Central memory CD8-positive, alpha-beta T cell (primary cell): ENCODE data around the gene SSX2IP.
"Not testable (repeated sequence)": the region's sequence is repeated elsewhere in the genome, so short reads cannot be mapped to it uniquely, and the experiment has no call there.

Source experiments
- ATAC-seq: fragments of 150-1000 bp; cut with Tn5 transposase; replicated peaks from 2 replicates; pipeline ENCODE4 v1.10.0; 2022; ENCODE audit warnings: mild to moderate bottlenecking, moderate FRiP score, moderate number of reproducible peaks; ENCODE audit not compliant: poor library complexity, severe bottlenecking; ENCODE audit errors: extremely low read depth
- DNase-seq, 2 donors: peaks; one replicate each; pipeline ENCODE4 v3.0.0; 2021; ENCODE audit warnings: low spot score in 2 of 2
- H3K27ac Mint-ChIP-seq: one replicate; pipeline ENCODE4 v1.8.0; 2022; ENCODE audit warnings: low read depth, mild to moderate bottlenecking, moderate library complexity, mixed read lengths
- H3K27me3 Mint-ChIP-seq: one replicate; pipeline ENCODE4 v1.8.0; 2022; ENCODE audit warnings: mixed read lengths
- H3K36me3 Mint-ChIP-seq: one replicate; pipeline ENCODE4 v1.8.0; 2022; ENCODE audit warnings: mild to moderate bottlenecking, moderate library complexity, mixed read lengths; ENCODE audit not compliant: insufficient read depth
- H3K4me1 Mint-ChIP-seq: one replicate; pipeline ENCODE4 v1.8.0; 2022; ENCODE audit warnings: mixed read lengths
- H3K4me3 Mint-ChIP-seq: one replicate; pipeline ENCODE4 v1.8.0; 2022; ENCODE audit warnings: mild to moderate bottlenecking, moderate library complexity, mixed read lengths
- H3K9me3 Mint-ChIP-seq: one replicate; pipeline ENCODE4 v1.8.0; 2022; ENCODE audit warnings: mixed read lengths

The SSX2IP gene

DNA sequence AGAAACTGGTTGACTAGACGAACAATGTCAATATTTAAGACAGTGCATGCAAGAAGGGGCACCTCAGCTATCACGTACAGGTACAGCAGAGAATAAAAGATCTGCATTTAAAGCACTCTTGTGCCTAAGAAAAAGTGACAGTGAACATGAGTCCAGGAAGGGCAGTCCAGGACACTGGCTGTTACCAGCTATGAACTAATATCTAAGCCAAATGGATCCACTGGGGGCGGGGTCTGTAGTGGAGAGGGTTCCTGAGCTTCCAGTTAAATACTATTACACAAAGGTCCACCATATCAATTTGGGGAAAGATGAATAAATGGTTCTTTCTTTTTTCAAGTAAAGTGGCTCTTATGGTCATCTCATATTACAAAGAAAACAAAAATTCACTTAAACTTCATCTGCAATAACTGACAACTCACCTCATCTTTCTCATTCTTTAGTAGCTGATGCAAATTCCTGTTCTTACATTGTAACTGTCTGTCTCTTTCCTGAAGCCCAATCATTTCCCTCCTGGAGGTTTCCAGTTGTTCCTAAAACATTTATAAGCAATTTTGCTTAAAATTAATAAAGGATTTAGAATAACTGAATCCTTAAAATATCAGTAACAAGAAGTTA, 24.5 kb downstream of the SSX2IP start:
- DNase-seq (no peak), ATAC-seq (no peak)
- Mint-ChIP-seq H3K27me3 (no peaks in the 10 kb centered on the region), H3K9me3 (no peaks in the 10 kb centered on the region), H3K36me3 (peaks cover 20% of the 10 kb centered on the region), H3K27ac (no peak overlapping the region), H3K4me1 (no peaks in the 10 kb centered on the region), H3K4me3 (no peak overlapping the region)

DNA sequence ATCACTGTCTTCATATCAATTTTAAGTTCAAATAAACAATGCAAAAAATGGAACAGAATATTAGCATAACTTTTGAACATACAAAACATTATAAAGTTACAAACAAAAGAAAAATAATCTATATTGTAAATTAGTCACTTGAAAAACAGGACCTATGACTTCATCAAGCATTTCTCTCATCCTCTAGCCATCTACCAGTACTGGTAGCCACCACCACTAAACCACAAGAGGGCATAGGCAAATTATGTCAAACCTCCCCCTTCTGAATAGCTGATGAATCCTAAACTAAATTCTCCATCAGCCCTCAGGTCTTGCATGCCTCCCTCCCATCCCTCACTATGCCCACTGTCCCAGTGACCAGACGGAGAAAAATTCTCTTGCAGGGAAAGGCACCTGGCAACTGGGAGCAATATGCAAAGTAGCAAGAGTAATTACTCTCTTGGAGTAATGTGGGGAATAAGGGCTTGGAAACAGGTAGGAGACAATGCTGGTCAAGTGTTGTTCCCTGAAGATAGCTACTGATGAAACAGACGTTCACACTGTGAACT, 37.1 kb downstream of the SSX2IP start:
- no peak overlapping the region for H3K27ac Mint-ChIP-seq
- no peaks in the 10 kb centered on the region for H3K27me3 Mint-ChIP-seq
- H3K4me1 Mint-ChIP-seq = no peaks in the 10 kb centered on the region
- DNase-seq (no peak), ATAC-seq (no peak)
- H3K9me3 Mint-ChIP-seq = no peaks in the 10 kb centered on the region
- no peak overlapping the region for H3K4me3 Mint-ChIP-seq
- peaks cover 25% of the 10 kb centered on the region for H3K36me3 Mint-ChIP-seq

DNA sequence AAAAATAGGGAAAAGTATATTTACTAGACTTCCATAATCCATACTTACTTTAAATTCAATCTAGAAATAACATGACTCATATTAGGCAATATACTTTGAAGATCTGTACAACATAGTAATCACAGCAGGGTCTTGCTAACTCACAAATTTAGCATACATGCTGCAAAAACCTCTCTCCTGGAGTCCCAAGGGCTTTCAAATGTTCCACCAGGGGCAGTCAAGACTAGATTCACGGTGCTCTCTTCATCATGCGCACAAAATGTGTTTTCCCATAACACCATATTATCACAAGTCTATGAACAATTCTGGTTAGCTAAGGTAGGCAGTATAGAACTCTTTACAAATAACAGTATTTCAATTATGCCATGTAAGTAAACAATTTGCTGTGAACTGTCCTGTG, 45.8 kb downstream of the SSX2IP start:
- no peak overlapping the region for H3K4me3 Mint-ChIP-seq
- DNase-seq = no peak
- H3K27ac Mint-ChIP-seq = no peak overlapping the region
- H3K9me3 Mint-ChIP-seq = no peaks in the 10 kb centered on the region
- H3K4me1 Mint-ChIP-seq = no peaks in the 10 kb centered on the region
- H3K36me3 Mint-ChIP-seq = peaks cover 3% of the 10 kb centered on the region
- no peak for ATAC-seq
- H3K27me3 Mint-ChIP-seq = no peaks in the 10 kb centered on the region

DNA sequence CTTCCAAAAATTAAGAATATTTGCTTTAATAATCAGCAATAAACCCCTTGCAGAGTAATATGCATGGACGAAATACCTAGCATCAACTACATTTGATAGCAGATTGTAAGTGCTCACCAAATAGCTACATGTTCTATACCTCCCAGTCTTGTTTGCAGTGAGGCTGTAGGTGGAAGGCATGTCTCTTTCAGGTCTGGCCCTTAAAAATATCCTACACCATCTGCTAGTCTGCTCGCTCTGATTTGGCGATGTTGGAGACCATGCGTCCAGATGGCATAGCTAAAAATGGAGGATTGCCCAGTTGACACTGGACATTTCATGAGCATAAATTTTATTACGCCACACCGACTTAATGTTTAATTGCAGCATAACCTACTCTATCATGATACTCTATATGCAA, 47.1 kb downstream of the SSX2IP start:
- ATAC-seq (no peak), DNase-seq (no peak)
- Mint-ChIP-seq H3K27me3 (no peaks in the 10 kb centered on the region), H3K9me3 (no peaks in the 10 kb centered on the region), H3K27ac (no peak overlapping the region), H3K4me3 (no peak overlapping the region), H3K4me1 (no peaks in the 10 kb centered on the region), H3K36me3 (peaks cover 1% of the 10 kb centered on the region)

DNA sequence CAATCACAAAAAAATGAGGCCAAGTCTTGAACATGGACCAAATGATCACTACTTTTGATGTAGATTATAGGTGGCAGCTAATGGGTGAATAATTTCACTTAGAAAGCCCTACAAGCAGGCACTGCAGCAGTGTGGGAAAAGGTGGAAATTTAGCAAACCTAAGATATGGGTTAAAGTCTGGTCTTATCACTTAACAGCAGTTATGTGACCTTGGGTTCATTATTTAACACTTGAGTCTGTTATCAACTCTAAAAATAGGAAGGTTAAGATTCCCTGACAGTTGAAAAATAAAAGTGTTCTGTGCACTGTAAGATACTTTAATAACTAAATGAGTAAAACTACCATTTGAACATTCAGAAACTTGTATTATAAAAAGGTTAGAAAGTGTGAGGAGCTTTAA, 47.5 kb downstream of the SSX2IP start:
- Mint-ChIP-seq H3K4me1 (no peaks in the 10 kb centered on the region), H3K9me3 (no peaks in the 10 kb centered on the region), H3K4me3 (no peak overlapping the region), H3K27me3 (no peaks in the 10 kb centered on the region), H3K36me3 (peaks cover 1% of the 10 kb centered on the region), H3K27ac (no peak overlapping the region)
- ATAC-seq (no peak), DNase-seq (no peak)

DNA sequence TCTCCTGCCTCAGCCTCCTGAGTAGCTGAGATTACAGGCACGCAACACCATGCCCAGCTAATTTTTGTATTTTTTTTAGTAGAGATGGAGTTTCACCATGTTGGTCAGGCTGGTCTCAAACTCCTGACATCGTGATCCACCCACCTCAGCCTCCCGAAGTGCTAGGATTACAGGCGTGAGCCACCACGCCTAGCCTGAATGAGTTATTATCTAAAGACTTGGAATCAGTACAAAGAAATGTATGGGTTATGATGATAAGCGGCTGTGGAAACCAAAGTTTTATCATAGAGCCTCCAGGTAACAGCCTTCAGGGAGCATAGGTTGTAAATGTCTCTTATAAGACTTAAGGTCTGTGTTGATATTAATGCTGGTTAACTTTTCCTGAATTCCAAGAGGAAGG, 50.5 kb downstream of the SSX2IP start:
- not testable (repeated sequence) for H3K9me3 Mint-ChIP-seq, H3K4me1 Mint-ChIP-seq, H3K36me3 Mint-ChIP-seq, ATAC-seq, H3K27me3 Mint-ChIP-seq, H3K27ac Mint-ChIP-seq, DNase-seq, H3K4me3 Mint-ChIP-seq

DNA sequence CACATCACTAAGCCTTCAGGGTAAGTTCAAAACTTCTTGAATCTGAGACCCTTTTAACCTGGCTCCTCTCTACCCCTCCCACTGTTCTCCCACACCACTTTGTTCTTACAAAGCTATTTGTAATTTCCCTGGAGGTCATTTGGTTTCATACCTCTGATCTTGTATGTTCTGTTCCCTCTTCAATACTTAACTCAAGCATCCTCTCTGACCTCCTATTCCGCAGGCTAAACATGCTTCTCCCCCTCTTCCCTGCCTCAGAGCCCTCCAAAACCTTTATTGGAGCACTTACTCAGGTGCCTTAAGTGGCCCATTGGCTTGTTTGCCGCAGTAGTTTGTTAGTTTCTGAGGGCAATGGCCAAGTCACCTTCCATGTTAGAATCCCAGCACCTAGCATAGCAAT, 54.8 kb downstream of the SSX2IP start:
- Mint-ChIP-seq H3K36me3 (peaks cover under 1% of the 10 kb centered on the region), H3K4me1 (no peaks in the 10 kb centered on the region), H3K27ac (no peak overlapping the region), H3K27me3 (peaks cover 10% of the 10 kb centered on the region), H3K9me3 (no peaks in the 10 kb centered on the region), H3K4me3 (no peak overlapping the region)
- ATAC-seq (no peak), DNase-seq (no peak)

DNA sequence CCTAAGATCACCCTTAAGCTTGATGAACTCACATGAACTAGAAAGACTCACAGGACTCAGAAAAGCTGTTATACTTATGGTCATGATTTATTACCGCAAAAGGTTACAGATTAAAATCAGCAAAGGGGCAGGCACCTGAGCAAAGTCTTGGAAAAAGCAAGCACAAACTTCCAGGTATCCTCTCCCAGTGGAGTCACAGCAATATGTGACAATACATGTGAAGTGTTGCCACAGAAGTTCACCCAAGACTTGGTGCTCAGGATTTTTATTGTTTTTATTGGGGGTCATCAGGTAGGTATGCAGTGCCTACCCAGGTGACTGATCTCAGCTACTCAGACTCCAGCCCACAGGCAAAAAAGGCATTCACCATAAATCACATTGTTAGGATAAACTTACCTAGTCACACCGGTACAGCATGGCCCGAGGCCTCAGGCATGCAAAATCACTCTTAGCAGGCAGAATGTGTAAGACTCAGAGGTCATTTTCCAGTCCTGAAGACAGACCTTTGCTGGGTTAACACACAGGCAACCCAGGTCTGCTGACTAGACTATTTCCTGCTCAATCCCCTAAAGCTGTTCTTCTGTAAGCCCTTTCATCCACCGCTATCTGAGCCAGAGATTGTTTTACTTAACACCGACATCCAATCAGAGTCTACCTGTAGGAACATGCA, 55.6 kb downstream of the SSX2IP start:
- Mint-ChIP-seq H3K9me3 (no peaks in the 10 kb centered on the region), H3K4me3 (no peak overlapping the region), H3K36me3 (no peaks in the 10 kb centered on the region), H3K27ac (no peak overlapping the region), H3K27me3 (peaks cover 10% of the 10 kb centered on the region), H3K4me1 (no peaks in the 10 kb centered on the region)
- ATAC-seq = no peak
- no peak for DNase-seq

DNA sequence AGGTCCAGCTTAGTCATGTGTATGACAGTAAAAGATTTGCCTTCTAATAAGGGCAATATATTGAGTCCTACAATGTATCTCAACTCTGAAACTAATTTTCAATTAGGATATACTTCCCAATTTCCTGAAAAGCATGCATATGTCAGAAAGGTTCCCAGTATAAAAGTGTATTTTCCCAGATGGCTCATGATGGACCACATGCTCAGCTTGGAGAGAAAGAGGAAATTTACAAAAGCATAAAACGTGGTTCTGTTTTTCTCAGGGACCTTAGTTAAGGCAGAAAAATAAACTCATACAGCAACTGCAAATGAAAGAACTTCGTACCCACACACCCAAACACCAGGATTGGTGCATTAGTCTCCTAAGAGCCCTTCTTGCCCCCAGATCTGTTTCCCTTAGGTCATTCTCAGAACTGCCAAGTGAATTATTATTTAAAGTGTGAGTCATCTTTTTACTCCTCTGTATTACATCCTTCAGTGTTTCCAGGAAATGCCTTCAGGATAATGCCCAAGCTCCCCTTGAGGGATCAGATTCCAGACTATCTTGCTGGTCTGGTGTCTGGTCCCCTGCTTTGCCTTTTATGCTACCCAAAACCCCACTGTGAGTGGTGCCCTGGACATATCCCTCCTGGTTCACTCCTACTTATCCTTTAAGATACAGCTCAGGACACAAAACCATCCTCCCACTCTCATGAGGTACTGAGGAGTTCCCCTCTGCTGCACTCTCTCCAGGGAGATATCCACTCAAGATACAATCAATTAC, 57.4 kb downstream of the SSX2IP start:
- Mint-ChIP-seq H3K27ac (no peak overlapping the region), H3K36me3 (no peaks in the 10 kb centered on the region), H3K9me3 (no peaks in the 10 kb centered on the region), H3K4me3 (no peak overlapping the region), H3K27me3 (peaks cover 10% of the 10 kb centered on the region), H3K4me1 (no peaks in the 10 kb centered on the region)
- ATAC-seq = no peak
- DNase-seq = no peak

DNA sequence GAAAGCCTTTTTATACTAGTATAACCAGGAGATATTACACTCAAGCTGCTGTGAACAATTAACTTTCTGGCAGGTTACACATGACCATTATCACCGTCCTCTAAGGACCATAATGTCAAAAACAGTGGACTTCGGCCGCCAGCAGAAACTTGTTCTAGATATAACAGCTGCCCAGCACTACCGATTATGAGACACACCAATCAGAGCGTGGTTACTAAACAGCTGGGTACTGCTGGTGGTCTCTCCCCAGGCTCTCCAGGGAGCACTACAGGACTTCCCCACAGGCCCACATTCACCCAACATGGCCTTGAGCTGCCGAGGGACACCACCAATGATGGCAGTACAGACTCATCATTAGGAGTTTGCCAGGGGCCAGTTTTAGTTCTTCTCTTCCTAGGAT, 58.1 kb downstream of the SSX2IP start:
- H3K9me3 Mint-ChIP-seq = no peaks in the 10 kb centered on the region
- ATAC-seq = no peak
- peaks cover 10% of the 10 kb centered on the region for H3K27me3 Mint-ChIP-seq
- no peaks in the 10 kb centered on the region for H3K36me3 Mint-ChIP-seq
- no peak for DNase-seq
- H3K4me1 Mint-ChIP-seq = no peaks in the 10 kb centered on the region
- no peak overlapping the region for H3K4me3 Mint-ChIP-seq
- no peak overlapping the region for H3K27ac Mint-ChIP-seq

DNA sequence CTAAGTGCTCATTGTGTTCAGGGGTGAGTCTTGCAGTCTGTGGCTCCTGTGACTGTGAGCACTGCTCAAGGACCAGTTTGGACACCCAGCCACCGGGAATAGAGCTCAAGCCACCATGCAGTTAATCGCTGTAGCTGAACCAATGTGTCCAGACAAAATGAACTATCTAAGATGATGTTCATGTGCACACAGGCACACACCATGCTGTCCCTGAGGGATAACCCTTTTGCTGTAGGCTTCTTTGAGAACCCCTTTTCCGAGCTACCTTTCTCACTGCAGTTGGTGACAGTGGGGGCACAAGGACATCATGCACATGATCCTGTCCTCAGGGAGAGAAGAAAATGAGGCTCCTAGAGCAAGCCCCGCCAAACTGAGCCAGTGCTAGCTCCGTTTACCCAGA, 65.4 kb downstream of the SSX2IP start:
- Mint-ChIP-seq H3K36me3 (peaks cover 3% of the 10 kb centered on the region), H3K9me3 (no peaks in the 10 kb centered on the region), H3K4me3 (no peak overlapping the region), H3K4me1 (no peaks in the 10 kb centered on the region), H3K27ac (no peak overlapping the region), H3K27me3 (no peaks in the 10 kb centered on the region)
- ATAC-seq (no peak), DNase-seq (no peak)

DNA sequence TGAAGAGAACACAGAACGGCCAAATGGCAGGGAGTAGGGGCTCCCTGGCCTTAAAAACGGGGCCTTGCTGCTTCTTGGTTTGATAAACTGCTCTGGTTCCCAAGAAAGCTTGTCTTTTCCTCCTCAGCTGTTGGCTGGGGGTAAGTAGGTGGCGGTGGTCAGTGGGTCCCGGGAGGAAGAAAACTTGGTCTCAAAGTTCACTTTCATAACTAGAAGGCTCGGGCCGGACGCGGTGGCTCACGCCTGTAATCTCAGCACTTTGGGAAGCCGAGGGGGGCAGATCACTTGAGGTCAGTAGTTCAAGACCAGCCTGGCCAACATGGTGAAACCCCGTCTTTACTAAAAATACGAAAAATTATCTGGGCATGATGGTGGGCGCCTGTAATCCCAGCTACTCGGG, 68.7 kb downstream of the SSX2IP start:
- no peaks in the 10 kb centered on the region for H3K4me1 Mint-ChIP-seq
- ATAC-seq (no peak), DNase-seq (no peak)
- no peaks in the 10 kb centered on the region for H3K9me3 Mint-ChIP-seq
- peaks cover 4% of the 10 kb centered on the region for H3K36me3 Mint-ChIP-seq
- no peaks in the 10 kb centered on the region for H3K27me3 Mint-ChIP-seq
- H3K27ac Mint-ChIP-seq = peak overlapping the region; percentile 13
- peak overlapping the region; percentile 79 for H3K4me3 Mint-ChIP-seq
